B cell (primary cell): ENCODE results near the gene KSR2. TPM values are rescaled to one million over a fixed set of nuclear protein-coding genes. Genes with fewer than 3 reads are reported as not detected.

Source experiments
- ATAC-seq: fragments of 200-7000 bp; cut with Tn5 transposase; one replicate; pipeline ENCODE4 v1.10.0; 2021; ENCODE audit warnings: low read depth, mild to moderate bottlenecking, moderate number of reproducible peaks, moderate library complexity
- CTCF ChIA-PET: fragments of 350-600 bp; sonication (Branson Sonifier 250); formaldehyde crosslinking; loops from one replicate; lab custom pipeline; 2021; ENCODE audit warnings: antibody characterized with exemption, inconsistent platforms; lab: Charles Lee
- POLR2A ChIA-PET: fragments of 350-600 bp; sonication (Branson Sonifier 250); formaldehyde crosslinking; loops from one replicate; lab custom pipeline; 2021; ENCODE audit warnings: antibody characterized with exemption; lab: Charles Lee
- DNase-seq: peaks from one replicate; pipeline ENCODE4 v3.0.0; 2013
- H2AFZ ChIP-seq: 2 replicates; pipeline ENCODE4 v1.6.1; 2012; ENCODE audit warnings: mild to moderate bottlenecking, low read depth, low read length; ENCODE audit not compliant: insufficient read depth, poor library complexity, severe bottlenecking
- H3K27ac ChIP-seq, 2 donors: 1 replicate in 1 of 2; 2 replicates in 1 of 2; pipeline ENCODE4 v1.5.1; 2012 to 2013; ENCODE audit warnings: low read length in 2 of 2, mild to moderate bottlenecking in 2 of 2, moderate library complexity in 1 of 2
- H3K27me3 ChIP-seq, 4 experiments: fragments of 200-600 bp in 1 of 4; sonication (generic) in 1 of 4; replicated peaks in 1 of 4; 1 replicate in 2 of 4; 2 replicates in 2 of 4; pipeline versions ENCODE4 v1.6.1 to v1.7.0; 2013 to 2016; ENCODE audit warnings: low read length in 3 of 4, mild to moderate bottlenecking in 2 of 4, mixed read lengths in 1 of 4, moderate library complexity in 1 of 4; ENCODE audit not compliant: insufficient read depth in 4 of 4, control insufficient read depth in 3 of 4; ENCODE audit errors: control extremely low read depth in 1 of 4
- H3K36me3 ChIP-seq, 2 experiments: replicated peaks in 1 of 2; 1 replicate in 1 of 2; 2 replicates in 1 of 2; pipeline versions ENCODE4 v1.6.1 to v1.7.1; 2013; ENCODE audit warnings: low read length in 1 of 2; ENCODE audit not compliant: insufficient read depth in 2 of 2, control insufficient read depth in 1 of 2; ENCODE audit errors: control extremely low read depth in 1 of 2, extremely low read depth in 1 of 2
- H3K4me1 ChIP-seq, 2 donors: fragments of 200-600 bp in 1 of 2; sonication (generic) in 1 of 2; 1 replicate in 1 of 2; 2 replicates in 1 of 2; pipeline versions ENCODE4 v1.5.1 to v1.6.1; 2013 to 2017; ENCODE audit warnings: low read length in 2 of 2; ENCODE audit not compliant: control insufficient read depth in 2 of 2, insufficient read depth in 2 of 2
- H3K4me2 ChIP-seq: replicated peaks from 2 replicates; pipeline ENCODE3; 2012; ENCODE audit warnings: mild to moderate bottlenecking, low read depth, low read length; ENCODE audit not compliant: poor library complexity, severe bottlenecking
- H3K4me3 ChIP-seq, 5 experiments: fragments of 200-600 bp in 1 of 5; sonication (generic) in 1 of 5; 1 replicate in 3 of 5; 2 replicates in 2 of 5; pipeline versions ENCODE4 v1.5.1 to v1.7.0; 2011 to 2016; ENCODE audit warnings: low read length in 4 of 5, mild to moderate bottlenecking in 4 of 5, low read depth in 2 of 5, control low read depth in 1 of 5, moderate library complexity in 1 of 5; ENCODE audit not compliant: insufficient read depth in 1 of 5; ENCODE audit errors: control extremely low read depth in 1 of 5, extremely low read depth in 1 of 5
- H3K79me2 ChIP-seq: fragments of 200-600 bp; sonication (generic); one replicate; pipeline ENCODE4 v1.6.0; 2016; ENCODE audit warnings: low read length; ENCODE audit not compliant: control insufficient read depth, insufficient read depth
- H3K9ac ChIP-seq: fragments of 200-600 bp; sonication (generic); 2 replicates; pipeline ENCODE4 v1.6.1; 2017; ENCODE audit warnings: mild to moderate bottlenecking, low read length, moderate library complexity
- H3K9me3 ChIP-seq, 3 donors: one replicate each; pipeline versions ENCODE4 v1.6.1 to v1.7.1; 2013; ENCODE audit warnings: low read length in 2 of 3; ENCODE audit not compliant: control insufficient read depth in 2 of 3, insufficient read depth in 1 of 3; ENCODE audit errors: control extremely low read depth in 1 of 3
- H4K20me1 ChIP-seq: 2 replicates; pipeline ENCODE4 v1.6.0; 2012; ENCODE audit warnings: mild to moderate bottlenecking, low read length; ENCODE audit not compliant: insufficient read depth, control insufficient read depth, poor library complexity, severe bottlenecking
- H3K27ac Mint-ChIP-seq: one replicate; pipeline ENCODE4 v1.8.0; 2021; ENCODE audit warnings: mixed read lengths
- H3K27me3 Mint-ChIP-seq: one replicate; pipeline ENCODE4 v1.8.0; 2021; ENCODE audit warnings: mixed read lengths
- H3K4me1 Mint-ChIP-seq: one replicate; pipeline ENCODE4 v1.8.0; 2021; ENCODE audit warnings: mixed read lengths
- H3K4me3 Mint-ChIP-seq: one replicate; pipeline ENCODE4 v1.8.0; 2021; ENCODE audit warnings: mixed read lengths
- H3K9me3 Mint-ChIP-seq: one replicate; pipeline ENCODE4 v1.8.0; 2022; ENCODE audit warnings: mixed read lengths; ENCODE audit not compliant: insufficient read depth
- EZH2 ChIP-seq: IDR thresholded peaks from 2 replicates; pipeline ENCODE4 v1.6.1; 2012; ENCODE audit warnings: borderline replicate concordance, low read depth, mild to moderate bottlenecking, moderate library complexity, low read length; ENCODE audit not compliant: insufficient read depth, poor library complexity, severe bottlenecking
- WGBS: methylation state at CpG from one replicate; pipeline ENCODE4 v1.1.5; 2013; ENCODE audit warnings: missing lambda C conversion rate; ENCODE audit not compliant: insufficient coverage; 5-methylcytosine and 5-hydroxymethylcytosine counted together
- intact Hi-C: fragments of 100-400 bp; cut with micrococcal nuclease; formaldehyde crosslinking; loops from one replicate; pipeline ENCODE4 v1.10.0; 2022
- polyA plus RNA-seq: library from polyadenylated mRNA; depleted of rRNA; stranded (reverse); fragments of >200 nt; gene quantifications from 2 replicates; pipeline ENCODE4 v1.2.3, GENCODE V29; 2012
- total RNA-seq, 2 donors: library from RNA; stranded (reverse); fragments of 120-200 nt in 1 of 2; gene quantifications; 1 replicate in 1 of 2; 2 replicates in 1 of 2; pipeline versions ENCODE4 v1.2.3 to v1.2.4, GENCODE V29; 2013 to 2022
- TF ChIP-seq, protein P1 (sequence below): fragments of 200-600 bp; IDR thresholded peaks from one replicate; pipeline ENCODE4 v1.8.0; 2022; ENCODE audit warnings: antibody characterized with exemption, mild to moderate bottlenecking

The KSR2 gene
- total and polyA plus RNA-seq, 2 donors (not counting 1 experiment from before 2014, with no cell fraction given), result not detected

GRCh38 chr12:117890644-117891043 lies 78.1 kb downstream of the KSR2 start:
- WGBS, result 100% methylated on average over 1 of the region's 2 CpGs
- CTCF ChIA-PET, result interaction anchor here (0.8 kb wide), 1 partner anchor 34 kb away, joined by 3 read pairs; no protein-coding TSS in a partner anchor

DNA sequence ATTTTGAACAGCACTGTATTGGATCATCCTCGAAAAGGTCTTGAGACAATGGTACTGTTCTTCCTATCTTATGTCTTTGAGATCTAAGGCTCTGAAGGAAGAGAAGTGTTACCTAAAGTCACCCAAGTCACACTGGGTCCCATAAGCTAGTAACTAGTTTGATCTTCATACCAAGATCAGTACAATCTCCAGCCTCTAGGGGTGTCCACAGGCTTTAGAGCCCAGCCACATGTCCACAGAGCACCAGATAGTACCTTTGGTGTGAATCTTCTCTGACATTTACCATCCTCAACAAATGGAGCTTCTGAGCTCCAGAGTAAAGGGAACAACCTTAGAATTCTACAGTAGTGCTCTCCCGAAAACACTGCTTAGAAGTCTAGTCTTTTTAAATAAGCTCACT lies 78.7 kb downstream of the KSR2 start:
- peaks cover 7% of the 10 kb centered on the region for H3K27me3 Mint-ChIP-seq
- Histone ChIP-seq H3K27ac (no peak overlapping the region), H3K36me3 (no peaks in the 10 kb centered on the region), H3K4me1 (peaks cover 0 to 4% of the 10 kb centered on the region in 2 donors), H3K9me3 (peaks cover 0 to 1% (median 0%) of the 10 kb centered on the region in 3 donors), H3K9ac (no peak overlapping the region), H2AFZ (no peak overlapping the region), H3K4me2 (no peak overlapping the region), H3K79me2 (no peaks in the 10 kb centered on the region), H3K27me3 (peaks cover 0 to 3% (median 0%) of the 10 kb centered on the region in 4 experiments), H3K4me3 (no peak overlapping the region), H4K20me1 (no peaks in the 10 kb centered on the region)
- ChIA-PET CTCF (interaction anchor here (0.8 kb wide), 1 partner anchor 34 kb away, joined by 3 read pairs; no protein-coding TSS in a partner anchor), POLR2A (no interaction called here)
- H3K27ac Mint-ChIP-seq, result no peak overlapping the region
- DNase-seq (no peak), ATAC-seq (no peak)
- no CpG with 5 or more reads among the region's 2 CpGs for WGBS
- no peaks in the 10 kb centered on the region for H3K9me3 Mint-ChIP-seq
- H3K4me3 Mint-ChIP-seq, result no peak overlapping the region
- TF ChIP-seq EZH2, result no peak
- TF ChIP-seq, protein P1, sequence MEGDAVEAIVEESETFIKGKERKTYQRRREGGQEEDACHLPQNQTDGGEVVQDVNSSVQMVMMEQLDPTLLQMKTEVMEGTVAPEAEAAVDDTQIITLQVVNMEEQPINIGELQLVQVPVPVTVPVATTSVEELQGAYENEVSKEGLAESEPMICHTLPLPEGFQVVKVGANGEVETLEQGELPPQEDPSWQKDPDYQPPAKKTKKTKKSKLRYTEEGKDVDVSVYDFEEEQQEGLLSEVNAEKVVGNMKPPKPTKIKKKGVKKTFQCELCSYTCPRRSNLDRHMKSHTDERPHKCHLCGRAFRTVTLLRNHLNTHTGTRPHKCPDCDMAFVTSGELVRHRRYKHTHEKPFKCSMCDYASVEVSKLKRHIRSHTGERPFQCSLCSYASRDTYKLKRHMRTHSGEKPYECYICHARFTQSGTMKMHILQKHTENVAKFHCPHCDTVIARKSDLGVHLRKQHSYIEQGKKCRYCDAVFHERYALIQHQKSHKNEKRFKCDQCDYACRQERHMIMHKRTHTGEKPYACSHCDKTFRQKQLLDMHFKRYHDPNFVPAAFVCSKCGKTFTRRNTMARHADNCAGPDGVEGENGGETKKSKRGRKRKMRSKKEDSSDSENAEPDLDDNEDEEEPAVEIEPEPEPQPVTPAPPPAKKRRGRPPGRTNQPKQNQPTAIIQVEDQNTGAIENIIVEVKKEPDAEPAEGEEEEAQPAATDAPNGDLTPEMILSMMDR, result no peak
- intact Hi-C loops, result no loop called here
- H3K4me1 Mint-ChIP-seq, result peaks cover 8% of the 10 kb centered on the region

More at GRCh38 chr12:117890644-117891043, 78.1 kb downstream of the KSR2 start:
- Mint-ChIP-seq H3K27ac (no peak overlapping the region), H3K27me3 (peaks cover 7% of the 10 kb centered on the region), H3K4me3 (no peak overlapping the region), H3K9me3 (no peaks in the 10 kb centered on the region), H3K4me1 (peaks cover 8% of the 10 kb centered on the region)
- H2AFZ ChIP-seq, result no peak overlapping the region
- no peak overlapping the region for H3K9ac ChIP-seq
- no peak for TF ChIP-seq EZH2
- TF ChIP-seq, protein P1, result no peak
- peaks cover 0 to 1% (median under 1%) of the 10 kb centered on the region in 3 donors for H3K9me3 ChIP-seq
- H3K36me3 ChIP-seq, result no peaks in the 10 kb centered on the region
- no peak overlapping the region for H3K27ac ChIP-seq
- DNase-seq, result no peak
- peaks cover 0 to 3% (median 0%) of the 10 kb centered on the region in 4 experiments for H3K27me3 ChIP-seq
- intact Hi-C loops, result no loop called here
- H4K20me1 ChIP-seq, result no peaks in the 10 kb centered on the region
- no peak overlapping the region for H3K4me3 ChIP-seq
- POLR2A ChIA-PET, result no interaction called here
- no peaks in the 10 kb centered on the region for H3K79me2 ChIP-seq
- peaks cover 0 to 4% of the 10 kb centered on the region in 2 donors for H3K4me1 ChIP-seq
- H3K4me2 ChIP-seq, result no peak overlapping the region
- no peak for ATAC-seq
